HFFc6 (cell line): Measurements from ENCODE around the gene DLX3. TPM values are rescaled to one million over a fixed set of nuclear protein-coding genes. Genes with fewer than 3 reads are reported as not detected.
A peak's percentile ranks its signal among the peaks of the same experiment; 100 is the strongest.

Source experiments
- DNase-seq: peaks from one replicate; pipeline ENCODE4 v3.0.0-alpha.2; 2018
- H3K27ac Mint-ChIP-seq: 2 replicates; pipeline ENCODE4 v1.8.0; 2020; ENCODE audit warnings: mild to moderate bottlenecking, mixed read lengths
- H3K27me3 Mint-ChIP-seq: 2 replicates; pipeline ENCODE4 v1.8.0; 2021; ENCODE audit warnings: mild to moderate bottlenecking, moderate library complexity, mixed read lengths; ENCODE audit not compliant: insufficient read depth
- H3K36me3 Mint-ChIP-seq: 2 replicates; pipeline ENCODE4 v1.8.0; 2021; ENCODE audit warnings: low read depth, mixed read lengths
- H3K4me1 Mint-ChIP-seq: 2 replicates; pipeline ENCODE4 v1.8.0; 2020; ENCODE audit warnings: low read depth, mixed read lengths
- H3K4me3 Mint-ChIP-seq: 2 replicates; pipeline ENCODE4 v1.8.0; 2020; ENCODE audit warnings: mild to moderate bottlenecking, moderate library complexity, mixed read lengths
- H3K9me3 Mint-ChIP-seq: 2 replicates; pipeline ENCODE4 v1.8.0; 2020; ENCODE audit warnings: mild to moderate bottlenecking, mixed read lengths
- total RNA-seq, 6 experiments: library from RNA; stranded (reverse); fragmentation: NEBNext Ultra II Directional; extraction: Animal tissue kit (Norgen Biotek cat#: 25700); gene quantifications; 2 replicates in 1 of 6; 3 replicates in 5 of 6; pipeline ENCODE4 v1.2.3, GENCODE V29; 2021
- TF ChIP-seq, protein P1 (sequence below): fragments of 200-600 bp; sonication (generic); IDR thresholded peaks from 2 replicates; pipeline ENCODE4 v1.5.0; 2021; ENCODE audit warnings: antibody characterized with exemption, mild to moderate bottlenecking

The DLX3 gene
- total RNA-seq, 6 experiments from 2014 or later, result not detected

DNA sequence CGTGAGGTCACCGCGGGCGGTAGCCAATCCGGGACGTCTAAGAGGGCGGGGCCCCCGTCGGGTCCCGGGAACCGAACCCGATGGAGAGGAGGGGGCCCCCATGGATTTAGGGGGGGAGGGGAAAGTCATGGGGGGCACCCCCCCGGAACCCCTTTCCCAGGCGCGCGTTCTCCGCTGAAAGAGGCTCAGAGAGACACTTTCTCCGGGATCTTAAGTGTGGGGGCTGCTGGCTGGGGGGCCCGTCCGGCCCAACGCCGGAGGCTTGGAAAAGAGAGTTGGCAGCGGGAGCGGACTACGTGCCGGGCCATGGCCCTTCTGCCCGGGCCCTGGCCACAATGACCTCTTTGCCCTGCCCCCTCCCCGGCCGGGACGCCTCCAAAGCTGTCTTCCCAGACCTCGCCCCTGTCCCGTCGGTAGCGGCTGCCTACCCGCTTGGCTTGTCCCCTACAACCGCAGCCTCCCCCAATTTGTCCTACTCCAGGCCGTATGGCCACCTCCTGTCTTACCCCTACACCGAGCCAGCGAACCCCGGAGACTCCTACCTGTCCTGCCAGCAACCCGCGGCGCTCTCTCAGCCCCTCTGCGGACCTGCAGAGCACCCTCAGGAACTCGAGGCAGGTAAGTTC lies 25.8 kb downstream of the DLX3 start, which contains the start of gene DLX4:
DLX4 (plus strand) TSS at position 57 of the 626 bp plus-strand sequence; CDS start at position 336, 279 bp downstream.
- DNase-seq, result no peak
- Mint-ChIP-seq H3K36me3 (peaks cover 2% of the 10 kb centered on the region; the same call in 1 of the 2 replicates), H3K9me3 (no peaks in the 10 kb centered on the region), H3K4me3 (peak within 1 kb of the TSS; percentile 76), H3K27me3 (peaks cover 80% of the 10 kb centered on the region), H3K4me1 (no peaks in the 10 kb centered on the region), H3K27ac (peak within 1 kb of the TSS; percentile 16)
- TF ChIP-seq, protein P1, sequence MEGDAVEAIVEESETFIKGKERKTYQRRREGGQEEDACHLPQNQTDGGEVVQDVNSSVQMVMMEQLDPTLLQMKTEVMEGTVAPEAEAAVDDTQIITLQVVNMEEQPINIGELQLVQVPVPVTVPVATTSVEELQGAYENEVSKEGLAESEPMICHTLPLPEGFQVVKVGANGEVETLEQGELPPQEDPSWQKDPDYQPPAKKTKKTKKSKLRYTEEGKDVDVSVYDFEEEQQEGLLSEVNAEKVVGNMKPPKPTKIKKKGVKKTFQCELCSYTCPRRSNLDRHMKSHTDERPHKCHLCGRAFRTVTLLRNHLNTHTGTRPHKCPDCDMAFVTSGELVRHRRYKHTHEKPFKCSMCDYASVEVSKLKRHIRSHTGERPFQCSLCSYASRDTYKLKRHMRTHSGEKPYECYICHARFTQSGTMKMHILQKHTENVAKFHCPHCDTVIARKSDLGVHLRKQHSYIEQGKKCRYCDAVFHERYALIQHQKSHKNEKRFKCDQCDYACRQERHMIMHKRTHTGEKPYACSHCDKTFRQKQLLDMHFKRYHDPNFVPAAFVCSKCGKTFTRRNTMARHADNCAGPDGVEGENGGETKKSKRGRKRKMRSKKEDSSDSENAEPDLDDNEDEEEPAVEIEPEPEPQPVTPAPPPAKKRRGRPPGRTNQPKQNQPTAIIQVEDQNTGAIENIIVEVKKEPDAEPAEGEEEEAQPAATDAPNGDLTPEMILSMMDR, result no peak

DNA sequence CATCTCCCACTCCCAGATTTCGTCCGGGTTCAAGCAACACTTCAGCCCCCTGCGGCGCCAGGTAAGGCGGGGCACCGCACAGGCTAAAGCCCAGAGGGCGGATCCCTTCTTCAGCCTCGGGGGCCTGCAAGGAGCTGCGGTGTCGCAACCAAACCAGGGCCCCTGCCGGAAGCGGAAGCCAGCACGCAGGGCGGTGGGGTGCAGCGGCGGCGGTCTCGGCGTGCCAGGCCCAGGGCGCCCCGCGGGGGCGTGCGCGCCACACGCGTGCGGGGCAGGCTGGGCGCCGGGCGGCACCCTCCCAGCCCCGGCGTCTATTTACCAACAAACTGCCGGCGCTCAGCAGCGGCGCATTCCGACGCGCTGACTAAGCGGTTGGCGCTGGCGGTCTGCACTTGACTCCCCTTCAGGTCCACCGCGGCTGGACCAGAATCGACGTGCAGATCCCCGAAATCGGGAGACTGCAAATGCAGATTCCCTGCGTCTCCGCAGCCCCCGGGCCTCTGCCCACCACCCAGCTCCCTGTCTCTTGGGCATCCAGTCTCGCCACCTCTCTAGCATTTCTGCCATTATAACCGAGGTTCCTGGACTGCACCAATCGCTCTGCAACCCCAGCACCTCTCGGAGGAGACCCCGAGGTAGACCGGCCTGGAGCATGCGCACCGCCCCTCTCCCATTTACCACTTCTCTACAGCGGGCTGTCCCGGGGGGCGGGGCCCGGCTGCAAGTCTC lies 26.5 kb downstream of the DLX3 start:
- Mint-ChIP-seq H3K9me3 (no peaks in the 10 kb centered on the region), H3K36me3 (peaks cover 4% of the 10 kb centered on the region; the same call in 1 of the 2 replicates), H3K4me3 (peak overlapping the region; percentile 76), H3K27me3 (peaks cover 80% of the 10 kb centered on the region), H3K4me1 (no peaks in the 10 kb centered on the region), H3K27ac (peak overlapping the region; percentile 16)
- TF ChIP-seq, protein P1, result no peak
- peak; percentile 47 for DNase-seq

- Mint-ChIP-seq H3K27me3 (peaks cover 79% of the 10 kb centered on the region), H3K9me3 (no peaks in the 10 kb centered on the region), H3K4me1 (no peaks in the 10 kb centered on the region), H3K36me3 (peaks cover 4% of the 10 kb centered on the region; the same call in 1 of the 2 replicates), H3K4me3 (peak overlapping the region; percentile 66), H3K27ac (peak overlapping the region; percentile 16; the same call in 1 of the 2 replicates)
- TF ChIP-seq, protein P1, result no peak
- DNase-seq, result no peak
Measured at GRCh38 chr17:49967621-49968404, 27.2 kb downstream of the DLX3 start.

DNA sequence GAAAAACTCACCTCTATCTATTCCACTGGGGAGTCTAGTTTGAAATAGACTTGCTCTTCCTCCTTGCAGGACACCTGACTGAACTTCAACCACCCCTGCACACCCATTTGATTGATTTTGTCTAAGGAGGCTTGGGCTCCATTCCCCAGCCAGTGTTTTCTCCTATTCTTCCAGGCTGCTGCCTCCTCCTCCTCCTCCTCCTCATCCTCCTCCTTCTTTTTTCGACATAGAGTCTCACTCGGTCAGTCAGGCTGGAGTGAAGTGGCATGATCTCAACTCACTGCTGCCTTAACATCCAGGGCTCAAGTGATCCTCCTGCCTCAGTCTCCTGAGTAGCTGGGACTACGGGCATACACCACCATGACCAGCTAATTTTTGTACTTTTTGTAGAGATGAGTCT lies 27.8 kb downstream of the DLX3 start:
- Mint-ChIP-seq H3K27me3 (peaks cover 79% of the 10 kb centered on the region), H3K9me3 (no peaks in the 10 kb centered on the region), H3K27ac (no peak overlapping the region), H3K36me3 (peaks cover 4% of the 10 kb centered on the region; the same call in 1 of the 2 replicates), H3K4me1 (no peaks in the 10 kb centered on the region), H3K4me3 (no peak overlapping the region)
- TF ChIP-seq, protein P1, result no peak
- no peak for DNase-seq

GRCh38 chr17:49966767-49967166 lies 28.3 kb downstream of the DLX3 start:
- H3K27ac Mint-ChIP-seq, result no peak overlapping the region
- H3K9me3 Mint-ChIP-seq, result no peaks in the 10 kb centered on the region
- H3K36me3 Mint-ChIP-seq, result peaks cover 4% of the 10 kb centered on the region; the same call in 1 of the 2 replicates
- peaks cover 79% of the 10 kb centered on the region for H3K27me3 Mint-ChIP-seq
- H3K4me3 Mint-ChIP-seq, result no peak overlapping the region
- no peaks in the 10 kb centered on the region for H3K4me1 Mint-ChIP-seq
- no peak for DNase-seq
- TF ChIP-seq, protein P1, result no peak
